Right lung (tissue), 5 donors: ENCODE data around the gene LRRC7. TPM values are rescaled to one million over a fixed set of nuclear protein-coding genes. Genes with fewer than 3 reads are reported as not detected.
"Not testable (repeated sequence)": the region's sequence is repeated elsewhere in the genome, so short reads cannot be mapped to it uniquely, and the experiment has no call there.

Experiments used
- DNase-seq, 2 donors: peaks; one replicate each; pipeline ENCODE4 v3.0.0-alpha.2; 2013
- polyA plus RNA-seq, 5 donors: library from polyadenylated mRNA; unstranded; fragments of 120-200 nt; gene quantifications; one replicate each; pipeline versions ENCODE4 v1.2.1 to v1.2.3, GENCODE V29; 2013; ENCODE audit warnings: inconsistent platforms in 1 of 5, low replicate concordance in 1 of 5; ENCODE audit not compliant: insufficient read length in 5 of 5, insufficient read depth in 1 of 5

Gene LRRC7
- polyA plus RNA-seq, 5 donors = 4.4 to 6.4 (median 5.5) TPM

GRCh38 chr1:69693921-69694675, 126.4 kb downstream of the LRRC7 start:
- DNase-seq = no peak

GRCh38 chr1:69697340-69697739, 129.6 kb downstream of the LRRC7 start:
- no peak for DNase-seq

- DNase-seq = no peak
Measured at GRCh38 chr1:69700770-69701169, 133.0 kb downstream of the LRRC7 start.

GRCh38 chr1:69702085-69702484, 134.4 kb downstream of the LRRC7 start:
- no peak for DNase-seq

GRCh38 chr1:69706473-69706872, 138.8 kb downstream of the LRRC7 start:
- no peak for DNase-seq

GRCh38 chr1:69707103-69707502, 139.4 kb downstream of the LRRC7 start:
- no peak for DNase-seq

- DNase-seq = peak; percentile 10 to 19
Measured at GRCh38 chr1:69710484-69711189, 142.9 kb downstream of the LRRC7 start.

GRCh38 chr1:69711190-69711930, 143.6 kb downstream of the LRRC7 start:
- DNase-seq = peak; percentile 25 to 33

- DNase-seq = not testable (repeated sequence)
Measured at GRCh38 chr1:69717834-69718233, 150.1 kb downstream of the LRRC7 start.

- no peak for DNase-seq
Measured at GRCh38 chr1:69728206-69728605, 160.5 kb downstream of the LRRC7 start.

GRCh38 chr1:69733061-69733460, 165.3 kb downstream of the LRRC7 start:
- no peak for DNase-seq

- DNase-seq = peak; percentile 8 to 32
Measured at GRCh38 chr1:69737527-69738185, 169.9 kb downstream of the LRRC7 start.

- DNase-seq = peak; percentile 20 to 34
Measured at GRCh38 chr1:69738458-69739250, 170.9 kb downstream of the LRRC7 start.

GRCh38 chr1:69739251-69739605, 171.5 kb downstream of the LRRC7 start:
- DNase-seq = peak; percentile 34 to 36

GRCh38 chr1:69743146-69743545, 175.4 kb downstream of the LRRC7 start:
- DNase-seq = no peak

GRCh38 chr1:69744381-69744780, 176.7 kb downstream of the LRRC7 start:
- no peak for DNase-seq

- no peak for DNase-seq
Measured at GRCh38 chr1:69747207-69747606, 179.5 kb downstream of the LRRC7 start.

GRCh38 chr1:69750638-69751037, 182.9 kb downstream of the LRRC7 start:
- DNase-seq = no peak

- no peak for DNase-seq
Measured at GRCh38 chr1:69752831-69753230, 185.1 kb downstream of the LRRC7 start.

- DNase-seq = no peak
Measured at GRCh38 chr1:69754521-69754920, 186.8 kb downstream of the LRRC7 start.

GRCh38 chr1:69755647-69756046, 187.9 kb downstream of the LRRC7 start:
- no peak for DNase-seq
